Activated T-cell treated with anti-CD3 and anti-CD28 coated beads for 24 hours (primary cell): ENCODE results near the gene RYR1.
"Not testable (repeated sequence)": the region's sequence is repeated elsewhere in the genome, so short reads cannot be mapped to it uniquely, and the experiment has no call there.

ENCODE experiments used
- DNase-seq: peaks from one replicate; pipeline ENCODE4 v3.0.0-alpha.2; 2020; ENCODE audit warnings: low read depth

Gene RYR1

GRCh38 chr19:38514812-38515633 lies 81.5 kb downstream of the RYR1 start:
- DNase-seq, result peak; percentile 71

- no peak for DNase-seq
These were observed 82.4 kb downstream of the RYR1 start for GRCh38 chr19:38515896-38516295.

GRCh38 chr19:38516802-38517201 lies 83.3 kb downstream of the RYR1 start:
- no peak for DNase-seq

- DNase-seq, result no peak
These were observed 83.8 kb downstream of the RYR1 start for GRCh38 chr19:38517321-38517720.

- not testable (repeated sequence) for DNase-seq
These were observed 84.5 kb downstream of the RYR1 start for GRCh38 chr19:38517980-38518379.

GRCh38 chr19:38519168-38519567 lies 85.7 kb downstream of the RYR1 start:
- no peak for DNase-seq

- no peak for DNase-seq
These were observed 86.5 kb downstream of the RYR1 start for GRCh38 chr19:38519988-38520387.

GRCh38 chr19:38522915-38523314 lies 89.4 kb downstream of the RYR1 start:
- DNase-seq, result no peak

- no peak for DNase-seq
These were observed 89.8 kb downstream of the RYR1 start for GRCh38 chr19:38523319-38523718.

- DNase-seq, result no peak
These were observed 90.9 kb downstream of the RYR1 start for GRCh38 chr19:38524369-38524768.

GRCh38 chr19:38524994-38525634 lies 91.6 kb downstream of the RYR1 start:
- DNase-seq, result no peak

GRCh38 chr19:38526430-38526829 lies 92.9 kb downstream of the RYR1 start:
- no peak for DNase-seq

GRCh38 chr19:38527466-38528136 lies 94.1 kb downstream of the RYR1 start:
- DNase-seq, result no peak

GRCh38 chr19:38528213-38528755 lies 94.8 kb downstream of the RYR1 start:
- no peak for DNase-seq

- DNase-seq, result no peak
These were observed 95.4 kb downstream of the RYR1 start for GRCh38 chr19:38528931-38529330.

GRCh38 chr19:38531515-38531914 lies 98.0 kb downstream of the RYR1 start:
- DNase-seq, result no peak

GRCh38 chr19:38532939-38533338 lies 99.4 kb downstream of the RYR1 start:
- DNase-seq, result no peak

- no peak for DNase-seq
These were observed 101.1 kb downstream of the RYR1 start for GRCh38 chr19:38534574-38534973.

GRCh38 chr19:38535212-38535611 lies 101.7 kb downstream of the RYR1 start:
- no peak for DNase-seq

GRCh38 chr19:38537071-38537936 lies 103.8 kb downstream of the RYR1 start:
- DNase-seq, result no peak

GRCh38 chr19:38538386-38538785 lies 104.9 kb downstream of the RYR1 start:
- DNase-seq, result no peak
